OCI-LY7 (cell line): Measurements from ENCODE around the gene ZNF200. TPM values are rescaled to one million over a fixed set of nuclear protein-coding genes. Genes with fewer than 3 reads are reported as not detected.
"Not testable (repeated sequence)": the region's sequence is repeated elsewhere in the genome, so short reads cannot be mapped to it uniquely, and the experiment has no call there.

Experiments
- BruUV-seq: library from RNA; stranded (reverse); fragments of 400-500 nt; replicated peaks from 2 replicates; lab custom pipeline; 2021; lab: Mats Ljungman, UMichigan
- CTCF ChIA-PET: fragments of 300-600 bp; sonication (Branson Sonifier 250); formaldehyde crosslinking; loops from one replicate; lab custom pipeline; 2022; ENCODE audit warnings: antibody characterized with exemption; ENCODE audit not compliant: unreplicated experiment; lab: Charles Lee
- POLR2A ChIA-PET: fragments of 300-600 bp; sonication (Branson Sonifier 250); formaldehyde crosslinking; loops from one replicate; lab custom pipeline; 2022; ENCODE audit warnings: antibody characterized with exemption; lab: Charles Lee
- DNase-seq: peaks from one replicate; pipeline ENCODE4 v3.0.0-alpha.2; 2015; ENCODE audit warnings: low spot score
- H2AFZ ChIP-seq: fragments of 200-600 bp; sonication (generic), shearing (Covaris generic); 2 replicates; pipeline ENCODE4 v1.6.1; 2014; ENCODE audit warnings: mild to moderate bottlenecking, antibody characterized with exemption, low read length, moderate library complexity
- H3K27ac ChIP-seq: fragments of 200-600 bp; sonication (generic); 2 replicates; pipeline ENCODE4 v1.5.1; 2014; ENCODE audit warnings: mixed run types, low read depth, mild to moderate bottlenecking, moderate library complexity, low read length, inconsistent platforms; ENCODE audit not compliant: poor library complexity, severe bottlenecking
- H3K36me3 ChIP-seq: fragments of 200-600 bp; sonication (generic); 2 replicates; pipeline ENCODE4 v1.6.1; 2014; ENCODE audit warnings: mild to moderate bottlenecking, antibody characterized with exemption, low read length, moderate library complexity, mixed read lengths; ENCODE audit not compliant: insufficient read depth
- H3K4me1 ChIP-seq: fragments of 200-600 bp; sonication (generic); 2 replicates; pipeline ENCODE4 v1.5.1; 2014; ENCODE audit warnings: mild to moderate bottlenecking, low read length; ENCODE audit not compliant: insufficient read depth, poor library complexity, severe bottlenecking
- H3K4me2 ChIP-seq: fragments of 200-600 bp; sonication (generic); 2 replicates; pipeline ENCODE4 v1.6.1; 2014; ENCODE audit warnings: mild to moderate bottlenecking, low read length
- H3K4me3 ChIP-seq: fragments of 200-600 bp; sonication (generic); 2 replicates; pipeline ENCODE4 v1.5.1; 2014; ENCODE audit warnings: mild to moderate bottlenecking, low read depth, low read length; ENCODE audit not compliant: poor library complexity, severe bottlenecking
- H3K79me2 ChIP-seq: fragments of 200-600 bp; sonication (generic); 2 replicates; pipeline ENCODE4 v1.6.1; 2016; ENCODE audit warnings: low read depth, mild to moderate bottlenecking, low read length, moderate library complexity, mixed read lengths; ENCODE audit not compliant: insufficient read depth
- H3K9me2 ChIP-seq: fragments of 200-600 bp; sonication (generic); 2 replicates; pipeline ENCODE4 v1.6.1; 2016; ENCODE audit warnings: mild to moderate bottlenecking, low read length, mixed read lengths; ENCODE audit not compliant: insufficient read depth
- H3K9me3 ChIP-seq: fragments of 200-600 bp; sonication (generic); 2 replicates; pipeline ENCODE4 v1.6.1; 2014; ENCODE audit warnings: mild to moderate bottlenecking, mixed run types, low read length, mixed read lengths
- H4K20me1 ChIP-seq: fragments of 200-600 bp; sonication (generic); 2 replicates; pipeline ENCODE4 v1.6.1; 2014; ENCODE audit warnings: mild to moderate bottlenecking, antibody characterized with exemption, low read length, moderate library complexity, mixed read lengths; ENCODE audit not compliant: insufficient read depth
- CTCF ChIP-seq: fragments of 200-600 bp; sonication (generic); conservative IDR thresholded peaks from 2 replicates; pipeline ENCODE4 v1.5.1; 2014; ENCODE audit warnings: mild to moderate bottlenecking, antibody characterized with exemption, low read length, moderate library complexity, mixed read lengths
- EZH2phosphoT487 ChIP-seq: fragments of 200-600 bp; sonication (generic); IDR thresholded peaks from 2 replicates; pipeline ENCODE4 v1.6.1; 2018; ENCODE audit warnings: low read depth, borderline replicate concordance, mild to moderate bottlenecking, mixed run types, antibody characterized with exemption, low read length, moderate library complexity, mixed read lengths
- intact Hi-C: fragments of 100-400 bp; cut with micrococcal nuclease; formaldehyde crosslinking; loops from one replicate; pipeline ENCODE4 v1.10.0; 2022; ENCODE audit not compliant: unreplicated experiment
- total RNA-seq, 2 experiments: library from RNA; depleted of rRNA in 1 of 2; stranded (reverse); fragments of >200 nt in 1 of 2; shearing (Covaris generic) in 1 of 2; gene quantifications; 2 replicates each; pipeline ENCODE4 v1.2.3, GENCODE V29; 2014 to 2022

ZNF200 gene
- total RNA-seq, 2 experiments from 2014 or later: 13.9 to 19.8 TPM

- no peaks in the 10 kb centered on the region for H3K36me3 ChIP-seq
- no peaks in the 10 kb centered on the region for H3K9me3 ChIP-seq
- H3K4me2 ChIP-seq: no peak overlapping the region
- BruUV-seq: no TSS peak
- ChIA-PET POLR2A (no interaction called here), CTCF (no interaction called here)
- DNase-seq: no peak
- no peak overlapping the region for H2AFZ ChIP-seq
- no peaks in the 10 kb centered on the region for H3K9me2 ChIP-seq
- H3K4me3 ChIP-seq: no peak overlapping the region
- TF ChIP-seq EZH2phosphoT487: no peak
- TF ChIP-seq CTCF: no peak
- H3K79me2 ChIP-seq: no peaks in the 10 kb centered on the region
- no peaks in the 10 kb centered on the region for H4K20me1 ChIP-seq
- intact Hi-C loops: no loop called here
- no peaks in the 10 kb centered on the region for H3K4me1 ChIP-seq
- H3K27ac ChIP-seq: no peak overlapping the region
Observed at GRCh38 chr16:3183445-3184139, 51.4 kb downstream of the ZNF200 start.

GRCh38 chr16:3182608-3183444, 52.1 kb downstream of the ZNF200 start:
- TF ChIP-seq CTCF (no peak), EZH2phosphoT487 (no peak)
- Histone ChIP-seq H3K4me2 (no peak overlapping the region), H3K9me2 (no peaks in the 10 kb centered on the region), H3K4me1 (no peaks in the 10 kb centered on the region), H3K36me3 (no peaks in the 10 kb centered on the region), H2AFZ (no peak overlapping the region), H3K27ac (no peak overlapping the region), H3K9me3 (no peaks in the 10 kb centered on the region), H3K4me3 (no peak overlapping the region), H4K20me1 (no peaks in the 10 kb centered on the region), H3K79me2 (no peaks in the 10 kb centered on the region)
- ChIA-PET CTCF (no interaction called here), POLR2A (no interaction called here)
- no TSS peak for BruUV-seq
- DNase-seq: no peak
- intact Hi-C loops: no loop called here

GRCh38 chr16:3182293-3182607, 52.7 kb downstream of the ZNF200 start:
- H2AFZ ChIP-seq, H3K4me2 ChIP-seq, H3K4me1 ChIP-seq, H3K4me3 ChIP-seq, BruUV-seq, CTCF ChIA-PET, H3K9me2 ChIP-seq, H3K36me3 ChIP-seq, H3K9me3 ChIP-seq, H3K27ac ChIP-seq, DNase-seq, H3K79me2 ChIP-seq, intact Hi-C loops, H4K20me1 ChIP-seq: not testable (repeated sequence)
- POLR2A ChIA-PET: interaction anchor here (0.8 kb wide), 1 partner anchor 201 kb away, joined by 4 read pairs; no protein-coding TSS in a partner anchor
